Tongue (tissue), 3 donors: ENCODE results near the gene PSME2. TPM values are rescaled to one million over a fixed set of nuclear protein-coding genes. Genes with fewer than 3 reads are reported as not detected.

Experiments
- DNase-seq: peaks from one replicate; pipeline ENCODE4 v3.0.0-alpha.2; 2015
- small RNA-seq: library from RNA; depleted of rRNA; stranded (forward); fragments of <200 nt; gene quantifications from one replicate; pipeline ENCODE3, GENCODE V24; 2014; ENCODE audit warnings: low replicate concordance
- total RNA-seq: library from RNA; depleted of rRNA; stranded (reverse); fragments of >200 nt; gene quantifications from one replicate; pipeline ENCODE4 v1.2.3, GENCODE V29; 2014

Gene PSME2
- total RNA-seq, 1 donor from 2014 or later: 35.5 TPM

- peak; percentile 82 for DNase-seq
These were observed 52.2 kb downstream of the PSME2 start, which contains the start of gene PCK2 for GRCh38 chr14:24093901-24094840. Gene PCK2 (plus strand): TSS chr14:24094311. CDS start chr14:24094406, 95 bp downstream.

Small RNA genes lying within 50 kb of the gene (small RNA-seq; reads per million reads assigned to genes)
- gene AL136295.4: not detected
- gene IPO4: not detected
- gene IRF9: not detected
- gene RNA5SP383: 0.05 reads per million

Other genes with a start within 250 kb of the PSME2 start
- 18.8 TPM for gene DHRS4, start 192.8 kb downstream of the PSME2 start, total RNA-seq
- gene DHRS4L2, start 157.7 kb downstream of the PSME2 start, total RNA-seq: 8.2 TPM
- 0.72 TPM for gene CARMIL3, start 94.6 kb downstream of the PSME2 start, total RNA-seq
- not detected for gene CPNE6, start 75.0 kb downstream of the PSME2 start, total RNA-seq
- 2.9 TPM for gene PCK2, start 52.3 kb downstream of the PSME2 start, total RNA-seq
- 80.3 TPM for gene DCAF11, start 31.8 kb downstream of the PSME2 start, total RNA-seq
- gene NRL, start 31.7 kb downstream of the PSME2 start, total RNA-seq: 2.4 TPM
- 132 TPM for gene FITM1, start 16.0 kb downstream of the PSME2 start, total RNA-seq
- gene PSME1, start 10.4 kb downstream of the PSME2 start, total RNA-seq: 73.5 TPM
- gene EMC9, start 5.0 kb downstream of the PSME2 start, total RNA-seq: 18.1 TPM
- gene RNF31, start 888 bp upstream of the PSME2 start, total RNA-seq: 38.2 TPM
- gene IRF9, start 14.7 kb upstream of the PSME2 start, total RNA-seq: 34.6 TPM
- 8.6 TPM for gene REC8, start 25.5 kb upstream of the PSME2 start, total RNA-seq
- 30.8 TPM for gene IPO4, start 42.2 kb upstream of the PSME2 start, total RNA-seq
- gene TM9SF1, start 48.8 kb upstream of the PSME2 start, total RNA-seq: 52.9 TPM
- gene TSSK4, start 59.1 kb upstream of the PSME2 start, total RNA-seq: not detected
- 47.6 TPM for gene CHMP4A, start 66.9 kb upstream of the PSME2 start, total RNA-seq
- gene MDP1, start 69.5 kb upstream of the PSME2 start, total RNA-seq: 12.9 TPM
- gene NEDD8, start 85.8 kb upstream of the PSME2 start, total RNA-seq: 77.0 TPM
- gene GMPR2, start 86.3 kb upstream of the PSME2 start, total RNA-seq: 102 TPM
- gene TINF2, start 96.0 kb upstream of the PSME2 start, total RNA-seq: 33.8 TPM
- gene TGM1, start 116.6 kb upstream of the PSME2 start, total RNA-seq: 29.0 TPM
- gene RABGGTA, start 125.0 kb upstream of the PSME2 start, total RNA-seq: 16.5 TPM
- 13.0 TPM for gene DHRS1, start 153.2 kb upstream of the PSME2 start, total RNA-seq
- 24.5 TPM for gene NOP9, start 153.2 kb upstream of the PSME2 start, total RNA-seq
- gene CIDEB, start 161.4 kb upstream of the PSME2 start, total RNA-seq: 14.6 TPM
- gene LTB4R2, start 163.5 kb upstream of the PSME2 start, total RNA-seq: 19.3 TPM
- gene LTB4R, start 164.9 kb upstream of the PSME2 start, total RNA-seq: 8.8 TPM
- 16.7 TPM for gene ADCY4, start 188.5 kb upstream of the PSME2 start, total RNA-seq
- 5.5 TPM for gene RIPK3, start 193.4 kb upstream of the PSME2 start, total RNA-seq
- 56.6 TPM for gene NFATC4, start 221.6 kb upstream of the PSME2 start, total RNA-seq